H1 (cell line): ENCODE results near the gene PCDHA1. TPM values are rescaled to one million over a fixed set of nuclear protein-coding genes. Genes with fewer than 3 reads are reported as not detected.
"Not testable (repeated sequence)": the region's sequence is repeated elsewhere in the genome, so short reads cannot be mapped to it uniquely, and the experiment has no call there.

ENCODE experiments used
- CTCF ChIA-PET: fragments of 300-600 bp; sonication (Branson Sonifier 250); formaldehyde crosslinking; loops from one replicate; lab custom pipeline; 2021; ENCODE audit not compliant: partially characterized antibody; lab: Charles Lee
- POLR2A ChIA-PET: fragments of 300-600 bp; sonication (Branson Sonifier 250); formaldehyde crosslinking; loops from one replicate; lab custom pipeline; 2021; ENCODE audit warnings: inconsistent platforms; ENCODE audit not compliant: partially characterized antibody; lab: Charles Lee
- DNase-seq, 2 experiments: peaks; one replicate each; pipeline versions ENCODE4 v3.0.0 to v3.0.0-alpha.2; 2010 to 2022; ENCODE audit warnings: low spot score in 2 of 2, low read depth in 1 of 2, mixed read lengths in 1 of 2
- FAIRE-seq: peaks from 2 replicates; lab custom pipeline; 2011; peaks lifted over from hg19 to GRCh38; lab: Jason Lieb, UNC
- H2AFZ ChIP-seq: 2 replicates; pipeline ENCODE4 v1.8.1; 2012; ENCODE audit warnings: low read length, inconsistent platforms
- H2AK5ac ChIP-seq: 2 replicates; pipeline ENCODE4 v1.6.1; 2013; ENCODE audit warnings: low read depth, low read length
- H2BK120ac ChIP-seq: replicated peaks from 2 replicates; pipeline ENCODE3; 2013; ENCODE audit warnings: low read depth, low read length, inconsistent platforms
- H2BK12ac ChIP-seq: 2 replicates; pipeline ENCODE4 v1.6.1; 2013; ENCODE audit warnings: low read depth, low read length
- H2BK15ac ChIP-seq: 2 replicates; pipeline ENCODE4 v1.6.1; 2013; ENCODE audit warnings: low read length
- H2BK20ac ChIP-seq: 2 replicates; pipeline ENCODE4 v1.6.1; 2013; ENCODE audit warnings: low read length
- H2BK5ac ChIP-seq: 2 replicates; pipeline ENCODE4 v1.6.1; 2013; ENCODE audit warnings: low read depth, low read length
- H3K14ac ChIP-seq: 2 replicates; pipeline ENCODE4 v1.6.1; 2013; ENCODE audit warnings: inconsistent platforms; ENCODE audit not compliant: insufficient read length
- H3K18ac ChIP-seq: 2 replicates; pipeline ENCODE4 v1.6.1; 2013; ENCODE audit warnings: low read length; ENCODE audit errors: extremely low read depth
- H3K23ac ChIP-seq: 2 replicates; pipeline ENCODE4 v1.6.1; 2013; ENCODE audit warnings: inconsistent platforms; ENCODE audit not compliant: insufficient read length
- H3K23me2 ChIP-seq: 2 replicates; pipeline ENCODE4 v1.6.1; 2013; ENCODE audit warnings: low read depth, low read length
- H3K27ac ChIP-seq: 2 replicates; pipeline ENCODE4 v1.6.1; 2011; ENCODE audit warnings: low read depth, low read length, inconsistent platforms
- H3K27me3 ChIP-seq, 4 experiments: replicated peaks in 1 of 4; 1 replicate in 1 of 4; 2 replicates in 3 of 4; pipeline versions ENCODE4 v1.6.1 to v1.8.1; 2011 to 2013; ENCODE audit warnings: low read length in 3 of 4, mild to moderate bottlenecking in 3 of 4, inconsistent platforms in 2 of 4, mixed read lengths in 2 of 4, moderate library complexity in 1 of 4; ENCODE audit not compliant: control insufficient read depth in 3 of 4, insufficient read depth in 3 of 4; ENCODE audit errors: extremely low read depth in 1 of 4
- H3K36me3 ChIP-seq, 4 experiments: 2 replicates each; pipeline versions ENCODE4 v1.6.1 to v1.8.1; 2011 to 2013; ENCODE audit warnings: mild to moderate bottlenecking in 4 of 4, low read length in 3 of 4, moderate library complexity in 2 of 4, control low read depth in 1 of 4, inconsistent platforms in 1 of 4; ENCODE audit not compliant: insufficient read depth in 4 of 4, control insufficient read depth in 2 of 4
- H3K4ac ChIP-seq: replicated peaks from 2 replicates; pipeline ENCODE3; 2013; ENCODE audit warnings: low read length, low read depth, mixed read lengths, inconsistent platforms; ENCODE audit not compliant: insufficient read length
- H3K4me1 ChIP-seq, 4 experiments: replicated peaks in 1 of 4; 1 replicate in 1 of 4; 2 replicates in 3 of 4; pipeline versions ENCODE4 v1.6.1 to v1.8.1; 2011 to 2013; ENCODE audit warnings: low read length in 3 of 4, inconsistent platforms in 2 of 4, mixed read lengths in 1 of 4; ENCODE audit not compliant: insufficient read depth in 4 of 4, control insufficient read depth in 3 of 4
- H3K4me2 ChIP-seq, 2 experiments: 2 replicates each; pipeline versions ENCODE4 v1.6.1 to v1.8.1; 2011 to 2013; ENCODE audit warnings: low read depth in 2 of 2, low read length in 2 of 2, control low read depth in 1 of 2, inconsistent platforms in 1 of 2, mild to moderate bottlenecking in 1 of 2; ENCODE audit not compliant: insufficient read depth in 1 of 2
- H3K4me3 ChIP-seq, 4 experiments: fragments of 200-600, 300-600 bp in 1 of 4; sonication (generic), shearing (Covaris generic), sonication (Bioruptor Twin) in 1 of 4; 2 replicates each; pipeline versions ENCODE4 v1.5.1 to v1.8.1; 2011 to 2016; ENCODE audit warnings: low read length in 4 of 4, low read depth in 3 of 4, control low read depth in 2 of 4, inconsistent platforms in 2 of 4, mild to moderate bottlenecking in 2 of 4, mixed read lengths in 1 of 4, moderate library complexity in 1 of 4; ENCODE audit not compliant: insufficient read depth in 2 of 4; ENCODE audit errors: extremely low read depth in 1 of 4
- H3K56ac ChIP-seq: replicated peaks from 2 replicates; pipeline ENCODE3; 2013; ENCODE audit warnings: low read depth, mild to moderate bottlenecking, mixed read lengths, low read length, inconsistent platforms; ENCODE audit not compliant: insufficient read length
- H3K79me1 ChIP-seq: 2 replicates; pipeline ENCODE4 v1.6.1; 2013; ENCODE audit warnings: low read depth, low read length, control low read depth
- H3K79me2 ChIP-seq, 2 experiments: 2 replicates each; pipeline versions ENCODE4 v1.6.1 to v1.8.1; 2012 to 2013; ENCODE audit warnings: low read length in 2 of 2, mild to moderate bottlenecking in 2 of 2, inconsistent platforms in 1 of 2; ENCODE audit not compliant: insufficient read depth in 2 of 2, control insufficient read depth in 1 of 2
- H3K9ac ChIP-seq, 4 experiments: replicated peaks in 1 of 4; 1 replicate in 1 of 4; 2 replicates in 3 of 4; pipeline versions ENCODE4 v1.6.1 to v1.8.1; 2011 to 2013; ENCODE audit warnings: low read depth in 3 of 4, low read length in 3 of 4, control low read depth in 2 of 4, mild to moderate bottlenecking in 2 of 4, moderate library complexity in 2 of 4, inconsistent platforms in 1 of 4; ENCODE audit errors: extremely low read depth in 1 of 4
- H3K9me3 ChIP-seq, 2 experiments: 2 replicates each; pipeline versions ENCODE4 v1.6.1 to v1.8.1; 2012 to 2013; ENCODE audit warnings: mild to moderate bottlenecking in 2 of 2, moderate library complexity in 2 of 2, control low read depth in 1 of 2, inconsistent platforms in 1 of 2, low read depth in 1 of 2, low read length in 1 of 2, mixed read lengths in 1 of 2; ENCODE audit not compliant: insufficient read depth in 2 of 2
- H4K20me1 ChIP-seq, 2 experiments: replicated peaks in 1 of 2; 2 replicates each; pipeline versions ENCODE3 to v1.8.1; 2011 to 2013; ENCODE audit warnings: inconsistent platforms in 2 of 2, low read length in 2 of 2, mild to moderate bottlenecking in 1 of 2; ENCODE audit not compliant: insufficient read depth in 2 of 2, control insufficient read depth in 1 of 2
- H4K5ac ChIP-seq: 2 replicates; pipeline ENCODE4 v1.6.1; 2013; ENCODE audit warnings: low read length, low read depth, mixed read lengths, inconsistent platforms; ENCODE audit not compliant: insufficient read length
- H4K8ac ChIP-seq: 2 replicates; pipeline ENCODE4 v1.8.0; 2013; ENCODE audit warnings: mild to moderate bottlenecking, moderate library complexity, low read length, inconsistent platforms; ENCODE audit not compliant: insufficient read depth; ENCODE audit errors: extremely low read depth
- H4K91ac ChIP-seq: replicated peaks from 2 replicates; pipeline ENCODE3; 2013; ENCODE audit warnings: low read length, mixed read lengths, inconsistent platforms; ENCODE audit not compliant: insufficient read length
- WGBS, 2 experiments: shearing (Covaris generic) in 1 of 2; methylation state at CpG; one replicate each; pipeline versions ENCODE4 v1.1.6 to v1.1.7; 2013 to 2015; ENCODE audit warnings: low lambda C conversion rate in 2 of 2, mixed read lengths in 2 of 2, inconsistent platforms in 1 of 2, low coverage in 1 of 2, missing lambda C conversion rate in 1 of 2; ENCODE audit not compliant: insufficient replicate concordance in 2 of 2, insufficient coverage in 1 of 2, insufficient read length in 1 of 2; ENCODE audit errors: extremely low coverage in 1 of 2, missing lambda C conversion rate in 1 of 2; 5-methylcytosine and 5-hydroxymethylcytosine counted together
- polyA plus RNA-seq, 7 experiments: library from polyadenylated mRNA; depleted of rRNA in 3 of 7; stranded (reverse) in 5 of 7; unstranded in 2 of 7; fragments of >200 nt in 5 of 7; fragments of 200-250 nt in 2 of 7; gene quantifications; 1 replicate in 5 of 7; 2 replicates in 1 of 7; 4 replicates in 1 of 7; pipeline versions ENCODE4 v1.2.1 to v1.2.3, GENCODE V29; 2011 to 2013; ENCODE audit warnings: missing spikeins in 2 of 7, mixed read lengths in 2 of 7
- total RNA-seq: library from RNA; stranded (reverse); fragmentation: NEBNext Ultra II Directional; extraction: Animal tissue kit (Norgen Biotek cat#: 25700); gene quantifications from 2 replicates; pipeline ENCODE4 v1.2.1, GENCODE V29; 2021

PCDHA1 gene
- total and polyA plus RNA-seq, 2 of the 8 experiments (the other 6 are each of a cell fraction or from before 2014, with no cell fraction given), result 0.23 to 0.50 TPM

GRCh38 chr5:140849831-140850634 is 64.1 kb downstream of the PCDHA1 start:
- H3K14ac ChIP-seq, H2BK120ac ChIP-seq, H2AFZ ChIP-seq, DNase-seq, H3K79me1 ChIP-seq, H2BK12ac ChIP-seq, H3K4me3 ChIP-seq, FAIRE-seq, H2BK15ac ChIP-seq, H3K79me2 ChIP-seq, H4K91ac ChIP-seq, H3K4me2 ChIP-seq, H4K20me1 ChIP-seq, H3K4me1 ChIP-seq, H3K18ac ChIP-seq, H2BK5ac ChIP-seq, H3K9ac ChIP-seq, H2AK5ac ChIP-seq, POLR2A ChIA-PET, H3K9me3 ChIP-seq, H3K27ac ChIP-seq, H4K5ac ChIP-seq, H3K56ac ChIP-seq, H3K23ac ChIP-seq, H3K23me2 ChIP-seq, H3K27me3 ChIP-seq, H4K8ac ChIP-seq, H3K4ac ChIP-seq, H2BK20ac ChIP-seq: not testable (repeated sequence)
- peaks cover 0 to 10% (median 0%) of the 10 kb centered on the region in 4 experiments; a peak in 1 of 8 replicates for H3K36me3 ChIP-seq
- 97% methylated on average over 29 of the region's 101 CpGs; no CpG with 5 or more reads in 1 of the 2 experiments for WGBS, 2 experiments
- CTCF ChIA-PET, result interaction anchor here (1.5 kb wide), 1 partner anchor 16 kb away, joined by 4 read pairs; the partner anchor contains the start of gene PCDHA7
